HepG2 (cell line): ENCODE measurements around the gene BTBD17. TPM values are rescaled to one million over a fixed set of nuclear protein-coding genes. Genes with fewer than 3 reads are reported as not detected.

Source experiments
- AGO2 ChIP-seq: fragments of 200-400 bp; formaldehyde crosslinking; optimal IDR thresholded peaks from 2 replicates; pipeline ENCODE3; 2017; ENCODE audit warnings: mild to moderate bottlenecking, low read depth, low read length, moderate library complexity
- FOXK2 ChIP-seq: fragments of 450-650 bp; IDR thresholded peaks from 2 replicates; pipeline ENCODE4 v1.6.1; 2016
- FOXM1 ChIP-seq: sonication (generic); formaldehyde crosslinking; IDR thresholded peaks from 2 replicates; pipeline ENCODE4 v1.5.0; 2020; ENCODE audit warnings: missing genetic modification reagents
- GABPA ChIP-seq, 2 experiments: IDR thresholded peaks; 2 replicates each; pipeline ENCODE4 v1.6.1; 2011 to 2016; ENCODE audit warnings: low read depth in 2 of 2, low read length in 1 of 2, missing biosample characterization in 1 of 2, missing genetic modification characterization in 1 of 2
- GABPB1 ChIP-seq: IDR thresholded peaks from 2 replicates; pipeline ENCODE4 v1.6.1; 2016; ENCODE audit warnings: mild to moderate bottlenecking, missing genetic modification reagents, moderate library complexity, missing compliant biosample characterization
- HMG20A ChIP-seq: IDR thresholded peaks from 2 replicates; pipeline ENCODE4 v1.6.1; 2016; ENCODE audit warnings: borderline replicate concordance
- HNRNPLL ChIP-seq: fragments of 200-400 bp; formaldehyde crosslinking; IDR thresholded peaks from 2 replicates; pipeline ENCODE4 v1.6.1; 2017; ENCODE audit warnings: mild to moderate bottlenecking, low read depth, low read length; ENCODE audit not compliant: poor library complexity, severe bottlenecking
- KMT2B ChIP-seq: IDR thresholded peaks from 2 replicates; pipeline ENCODE4 v1.6.1; 2016; ENCODE audit warnings: missing genetic modification reagents, missing compliant biosample characterization
- MIXL1 ChIP-seq: IDR thresholded peaks from 2 replicates; pipeline ENCODE4 v1.6.1; 2016
- MLLT10 ChIP-seq: sonication (generic); formaldehyde crosslinking; IDR thresholded peaks from 2 replicates; pipeline ENCODE4 v1.4.0; 2020; ENCODE audit warnings: missing genetic modification reagents
- MXI1 ChIP-seq: IDR thresholded peaks from 3 replicates; pipeline ENCODE4 v1.6.1; 2012; ENCODE audit warnings: low read depth, low read length, inconsistent platforms, borderline replicate concordance
- NCOA5 ChIP-seq: sonication (generic); formaldehyde crosslinking; IDR thresholded peaks from 2 replicates; pipeline ENCODE4 v1.4.0; 2020; ENCODE audit warnings: missing genetic modification reagents
- NFYC ChIP-seq: IDR thresholded peaks from 2 replicates; pipeline ENCODE4 v1.6.1; 2016; ENCODE audit warnings: missing genetic modification reagents, missing compliant biosample characterization
- RNF2 ChIP-seq: fragments of 450-650 bp; conservative IDR thresholded peaks from 2 replicates; pipeline ENCODE4 v1.6.1; 2016; ENCODE audit warnings: low read depth
- TCF7L2 ChIP-seq: IDR thresholded peaks from 2 replicates; pipeline ENCODE4 v1.6.1; 2011; ENCODE audit warnings: mild to moderate bottlenecking, low read depth, low read length, moderate library complexity
- ZBTB8A ChIP-seq: sonication (generic); formaldehyde crosslinking; IDR thresholded peaks from 2 replicates; pipeline ENCODE4 v1.4.0; 2020; ENCODE audit warnings: mild to moderate bottlenecking, low read depth, missing genetic modification reagents, borderline replicate concordance
- ZNF121 ChIP-seq: sonication (generic); formaldehyde crosslinking; IDR thresholded peaks from 2 replicates; pipeline ENCODE4 v1.5.0; 2020; ENCODE audit warnings: mild to moderate bottlenecking, missing genetic modification reagents
- ZNF20 ChIP-seq: sonication (generic); formaldehyde crosslinking; IDR thresholded peaks from 2 replicates; pipeline ENCODE4 v1.4.0; 2020; ENCODE audit warnings: mild to moderate bottlenecking, moderate library complexity, missing genetic modification reagents
- ZNF329 ChIP-seq: sonication (generic); formaldehyde crosslinking; IDR thresholded peaks from 2 replicates; pipeline ENCODE4 v1.9.0; 2021; ENCODE audit warnings: low read depth, mild to moderate bottlenecking, missing genetic modification reagents
- ZNF33A ChIP-seq: sonication (generic); formaldehyde crosslinking; IDR thresholded peaks from 2 replicates; pipeline ENCODE4 v1.5.1; 2020; ENCODE audit warnings: missing genetic modification reagents, mild to moderate bottlenecking, moderate library complexity, borderline replicate concordance
- ZNF343 ChIP-seq: sonication (generic); formaldehyde crosslinking; IDR thresholded peaks from 2 replicates; pipeline ENCODE4 v1.4.0; 2020; ENCODE audit warnings: mild to moderate bottlenecking, missing genetic modification reagents
- ZNF614 ChIP-seq: IDR thresholded peaks from 2 replicates; pipeline ENCODE4 v1.6.1; 2018; ENCODE audit warnings: missing biosample characterization, missing genetic modification reagents, inconsistent platforms, borderline replicate concordance
- ZNF737 ChIP-seq: sonication (generic); formaldehyde crosslinking; IDR thresholded peaks from 2 replicates; pipeline ENCODE4 v1.5.0; 2020; ENCODE audit warnings: missing genetic modification reagents, mild to moderate bottlenecking, borderline replicate concordance
- ZNF879 ChIP-seq: sonication (generic); formaldehyde crosslinking; IDR thresholded peaks from 2 replicates; pipeline ENCODE4 v1.8.1; 2023; ENCODE audit warnings: missing genetic modification reagents
- ZZZ3 ChIP-seq: sonication (generic); formaldehyde crosslinking; IDR thresholded peaks from 2 replicates; pipeline ENCODE4 v1.4.0; 2020; ENCODE audit warnings: missing genetic modification reagents, mild to moderate bottlenecking, borderline replicate concordance
- polyA plus RNA-seq, 8 experiments: library from polyadenylated mRNA; depleted of rRNA in 3 of 8; stranded (reverse) in 7 of 8; unstranded in 1 of 8; fragments of >200 nt; fragmentation: Illumina TruSeq in 4 of 8; extraction: Trizol in 4 of 8; gene quantifications; 2 replicates each; pipeline versions ENCODE4 v1.2.1 to v1.2.3, GENCODE V29; 2011 to 2016; ENCODE audit warnings: low read depth in 4 of 8, missing spikeins in 1 of 8, mixed read lengths in 1 of 8; ENCODE audit not compliant: insufficient read depth in 1 of 8
- total RNA-seq, 5 experiments: library from RNA; depleted of rRNA; stranded (reverse); fragments of >200 nt; fragmentation: Illumina TruSeq; extraction: Trizol; gene quantifications; 2 replicates each; pipeline ENCODE4 v1.2.3, GENCODE V29; 2016; ENCODE audit warnings: low read depth in 1 of 5
- TF ChIP-seq, protein P1 (sequence below): sonication (generic); formaldehyde crosslinking; IDR thresholded peaks from 2 replicates; pipeline ENCODE4 v1.4.0; 2020; ENCODE audit warnings: missing genetic modification reagents
- TF ChIP-seq, protein P2 (sequence below): sonication (generic); formaldehyde crosslinking; IDR thresholded peaks from 2 replicates; pipeline ENCODE4 v1.5.0; 2020; ENCODE audit warnings: mild to moderate bottlenecking, missing genetic modification reagents, moderate library complexity
- TF ChIP-seq, protein P3 (sequence below): sonication (generic); formaldehyde crosslinking; IDR thresholded peaks from 2 replicates; pipeline ENCODE4 v1.4.0; 2020; ENCODE audit warnings: missing genetic modification reagents

Gene BTBD17
- total and polyA plus RNA-seq, 2 of the 13 experiments (the other 11 are each of a cell fraction or from before 2014, with no cell fraction given): not detected

DNA sequence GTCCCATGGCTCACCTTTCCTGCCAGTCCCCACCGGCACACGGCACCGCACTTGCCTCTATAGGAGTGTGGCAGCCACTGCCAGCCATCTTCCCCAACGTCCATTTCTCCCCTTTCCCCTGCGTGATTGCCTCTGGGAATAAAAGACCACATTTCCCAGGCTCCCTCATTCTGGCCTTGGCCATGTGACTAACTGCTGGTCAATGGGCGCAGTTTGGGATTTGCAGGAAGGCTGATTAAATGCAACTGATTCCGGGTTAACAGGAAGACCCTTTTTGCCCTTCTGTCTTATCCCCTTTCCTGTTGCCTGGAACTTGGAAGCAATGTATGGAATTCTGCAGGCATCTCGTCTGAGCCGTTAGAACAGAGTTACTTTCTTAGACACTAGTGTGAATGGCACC lies 3.0 kb downstream of the BTBD17 start (continued):
- TF ChIP-seq NCOA5 (CRISPR knock-in tag) (no peak), ZNF614 (CRISPR knock-in tag) (no peak), FOXK2 (no peak), FOXM1 (no peak), AGO2 (no peak), MXI1 (no peak), TCF7L2 (no peak), HNRNPLL (no peak), MIXL1 (CRISPR knock-in tag) (no peak), ZNF329 (CRISPR knock-in tag) (no peak), NFYC (CRISPR knock-in tag) (peak; percentile 46; the same call in 1 of the 2 replicates), ZNF33A (no peak), ZNF737 (CRISPR knock-in tag) (no peak), ZNF20 (CRISPR knock-in tag) (no peak), RNF2 (no peak), HMG20A (CRISPR knock-in tag) (no peak), MLLT10 (CRISPR knock-in tag) (no peak), ZNF343 (CRISPR knock-in tag) (no peak), ZBTB8A (no peak), ZNF879 (CRISPR knock-in tag) (no peak), GABPB1 (CRISPR knock-in tag) (peak; percentile 45; the same call in 1 of the 2 replicates), KMT2B (CRISPR knock-in tag) (no peak), ZNF121 (CRISPR knock-in tag) (no peak), GABPA (IDR thresholded peaks at IDR 0.05; ENCODE audit: low read depth, low read length) (peak; percentile 26; the same call in 1 of the 2 replicates), GABPA (CRISPR knock-in tag; IDR thresholded peaks at IDR 0.05; ENCODE audit: low read depth) (peak; percentile 76), ZZZ3 (CRISPR knock-in tag) (no peak)
- TF ChIP-seq, protein P1, sequence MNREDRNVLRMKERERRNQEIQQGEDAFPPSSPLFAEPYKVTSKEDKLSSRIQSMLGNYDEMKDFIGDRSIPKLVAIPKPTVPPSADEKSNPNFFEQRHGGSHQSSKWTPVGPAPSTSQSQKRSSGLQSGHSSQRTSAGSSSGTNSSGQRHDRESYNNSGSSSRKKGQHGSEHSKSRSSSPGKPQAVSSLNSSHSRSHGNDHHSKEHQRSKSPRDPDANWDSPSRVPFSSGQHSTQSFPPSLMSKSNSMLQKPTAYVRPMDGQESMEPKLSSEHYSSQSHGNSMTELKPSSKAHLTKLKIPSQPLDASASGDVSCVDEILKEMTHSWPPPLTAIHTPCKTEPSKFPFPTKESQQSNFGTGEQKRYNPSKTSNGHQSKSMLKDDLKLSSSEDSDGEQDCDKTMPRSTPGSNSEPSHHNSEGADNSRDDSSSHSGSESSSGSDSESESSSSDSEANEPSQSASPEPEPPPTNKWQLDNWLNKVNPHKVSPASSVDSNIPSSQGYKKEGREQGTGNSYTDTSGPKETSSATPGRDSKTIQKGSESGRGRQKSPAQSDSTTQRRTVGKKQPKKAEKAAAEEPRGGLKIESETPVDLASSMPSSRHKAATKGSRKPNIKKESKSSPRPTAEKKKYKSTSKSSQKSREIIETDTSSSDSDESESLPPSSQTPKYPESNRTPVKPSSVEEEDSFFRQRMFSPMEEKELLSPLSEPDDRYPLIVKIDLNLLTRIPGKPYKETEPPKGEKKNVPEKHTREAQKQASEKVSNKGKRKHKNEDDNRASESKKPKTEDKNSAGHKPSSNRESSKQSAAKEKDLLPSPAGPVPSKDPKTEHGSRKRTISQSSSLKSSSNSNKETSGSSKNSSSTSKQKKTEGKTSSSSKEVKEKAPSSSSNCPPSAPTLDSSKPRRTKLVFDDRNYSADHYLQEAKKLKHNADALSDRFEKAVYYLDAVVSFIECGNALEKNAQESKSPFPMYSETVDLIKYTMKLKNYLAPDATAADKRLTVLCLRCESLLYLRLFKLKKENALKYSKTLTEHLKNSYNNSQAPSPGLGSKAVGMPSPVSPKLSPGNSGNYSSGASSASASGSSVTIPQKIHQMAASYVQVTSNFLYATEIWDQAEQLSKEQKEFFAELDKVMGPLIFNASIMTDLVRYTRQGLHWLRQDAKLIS: no peak
- TF ChIP-seq, protein P2, sequence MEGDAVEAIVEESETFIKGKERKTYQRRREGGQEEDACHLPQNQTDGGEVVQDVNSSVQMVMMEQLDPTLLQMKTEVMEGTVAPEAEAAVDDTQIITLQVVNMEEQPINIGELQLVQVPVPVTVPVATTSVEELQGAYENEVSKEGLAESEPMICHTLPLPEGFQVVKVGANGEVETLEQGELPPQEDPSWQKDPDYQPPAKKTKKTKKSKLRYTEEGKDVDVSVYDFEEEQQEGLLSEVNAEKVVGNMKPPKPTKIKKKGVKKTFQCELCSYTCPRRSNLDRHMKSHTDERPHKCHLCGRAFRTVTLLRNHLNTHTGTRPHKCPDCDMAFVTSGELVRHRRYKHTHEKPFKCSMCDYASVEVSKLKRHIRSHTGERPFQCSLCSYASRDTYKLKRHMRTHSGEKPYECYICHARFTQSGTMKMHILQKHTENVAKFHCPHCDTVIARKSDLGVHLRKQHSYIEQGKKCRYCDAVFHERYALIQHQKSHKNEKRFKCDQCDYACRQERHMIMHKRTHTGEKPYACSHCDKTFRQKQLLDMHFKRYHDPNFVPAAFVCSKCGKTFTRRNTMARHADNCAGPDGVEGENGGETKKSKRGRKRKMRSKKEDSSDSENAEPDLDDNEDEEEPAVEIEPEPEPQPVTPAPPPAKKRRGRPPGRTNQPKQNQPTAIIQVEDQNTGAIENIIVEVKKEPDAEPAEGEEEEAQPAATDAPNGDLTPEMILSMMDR (CRISPR knock-in tag): no peak
- TF ChIP-seq, protein P3, sequence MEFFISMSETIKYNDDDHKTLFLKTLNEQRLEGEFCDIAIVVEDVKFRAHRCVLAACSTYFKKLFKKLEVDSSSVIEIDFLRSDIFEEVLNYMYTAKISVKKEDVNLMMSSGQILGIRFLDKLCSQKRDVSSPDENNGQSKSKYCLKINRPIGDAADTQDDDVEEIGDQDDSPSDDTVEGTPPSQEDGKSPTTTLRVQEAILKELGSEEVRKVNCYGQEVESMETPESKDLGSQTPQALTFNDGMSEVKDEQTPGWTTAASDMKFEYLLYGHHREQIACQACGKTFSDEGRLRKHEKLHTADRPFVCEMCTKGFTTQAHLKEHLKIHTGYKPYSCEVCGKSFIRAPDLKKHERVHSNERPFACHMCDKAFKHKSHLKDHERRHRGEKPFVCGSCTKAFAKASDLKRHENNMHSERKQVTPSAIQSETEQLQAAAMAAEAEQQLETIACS (CRISPR knock-in tag): no peak
